A549 (cell line): ENCODE results near the gene KDM4B. TPM values are rescaled to one million over a fixed set of nuclear protein-coding genes. Genes with fewer than 3 reads are reported as not detected.
A peak's percentile ranks its signal among the peaks of the same experiment; 100 is the strongest.

Experiments used
- ATAC-seq, 2 experiments: fragments of 200-7000 bp in 1 of 2; fragments of >200 bp in 1 of 2; cut with Nextera tagmentation in 1 of 2; cut with Tn5 transposase in 1 of 2; 3 replicates each; pipeline versions ENCODE4 v1.8.0 to v1.9.1; 2018 to 2020; ENCODE audit warnings: mild to moderate bottlenecking in 1 of 2, moderate library complexity in 1 of 2
- CTCF ChIA-PET: fragments of 300-600 bp; sonication (Branson Sonifier 250); formaldehyde crosslinking; extraction: SDS; loops from one replicate; lab custom pipeline; 2021; ENCODE audit warnings: antibody characterized with exemption, inconsistent platforms; lab: Yijun Ruan, JAX
- POLR2A ChIA-PET: fragments of 350-600 bp; formaldehyde crosslinking; extraction: SDS; loops from one replicate; lab custom pipeline; 2021; ENCODE audit warnings: antibody characterized with exemption, inconsistent platforms; lab: Yijun Ruan, JAX
- DNase-seq, 2 experiments: peaks; one replicate each; pipeline versions ENCODE4 v3.0.0 to v3.0.0-alpha.2; 2011 to 2016; ENCODE audit warnings: low read depth in 1 of 2, low spot score in 1 of 2
- FAIRE-seq: peaks from 2 replicates; lab custom pipeline; 2011; peaks lifted over from hg19 to GRCh38; lab: Jason Lieb, UNC
- H3K27ac ChIP-seq, 2 experiments: fragments of >200 bp; sonication (Bioruptor Twin); formaldehyde crosslinking; 3 replicates each; pipeline ENCODE4 v1.5.1; 2016 to 2017
- H3K4me1 ChIP-seq: fragments of >200 bp; sonication (Bioruptor Twin); formaldehyde crosslinking; 3 replicates; pipeline ENCODE4 v1.6.1; 2016
- H3K4me2 ChIP-seq: fragments of >200 bp; sonication (Bioruptor Twin); formaldehyde crosslinking; 3 replicates; pipeline ENCODE4 v1.6.1; 2016
- H3K4me3 ChIP-seq: fragments of >200 bp; sonication (Bioruptor Twin); formaldehyde crosslinking; 3 replicates; pipeline ENCODE4 v1.5.1; 2016
- H3K9me3 ChIP-seq: fragments of >200 bp; sonication (Bioruptor Twin); formaldehyde crosslinking; 3 replicates; pipeline ENCODE4 v1.6.1; 2016
- BHLHE40 ChIP-seq: IDR thresholded peaks from 2 replicates; pipeline ENCODE4 v1.6.1; 2012; ENCODE audit warnings: low read depth, low read length, inconsistent platforms
- CEBPB ChIP-seq, 2 experiments: fragments of >200 bp in 1 of 2; sonication (Bioruptor Twin) in 1 of 2; formaldehyde crosslinking in 1 of 2; IDR thresholded peaks; 2 replicates each; pipeline ENCODE4 v1.6.1; 2012 to 2016
- CHD4 ChIP-seq: fragments of 200-600 bp; sonication (generic); IDR thresholded peaks from 2 replicates; pipeline ENCODE4 v1.6.1; 2016; ENCODE audit warnings: antibody characterized with exemption, mild to moderate bottlenecking, borderline replicate concordance
- EHF ChIP-seq: fragments of 250-450 bp; sonication (Bioruptor Pico); IDR thresholded peaks from 2 replicates; pipeline ENCODE4 v1.5.0; 2020; ENCODE audit warnings: mild to moderate bottlenecking
- ESRRA ChIP-seq: fragments of 150-350 bp; IDR thresholded peaks from 2 replicates; pipeline ENCODE4 v1.6.1; 2014; ENCODE audit warnings: mild to moderate bottlenecking, low read length, borderline replicate concordance
- FOSB ChIP-seq: fragments of 250-450 bp; sonication (Bioruptor Pico); IDR thresholded peaks from 2 replicates; pipeline ENCODE4 v1.5.0; 2020; ENCODE audit warnings: mild to moderate bottlenecking, moderate library complexity
- KDM1A ChIP-seq: fragments of 200-600 bp; sonication (generic); IDR thresholded peaks from 2 replicates; pipeline ENCODE4 v1.6.1; 2016; ENCODE audit warnings: low read depth, mild to moderate bottlenecking
- MAFK ChIP-seq: fragments of 450-650 bp; IDR thresholded peaks from 2 replicates; pipeline ENCODE4 v1.6.1; 2014; ENCODE audit not compliant: partially characterized antibody
- NFE2L2 ChIP-seq: fragments of 150-350 bp; conservative IDR thresholded peaks from 2 replicates; pipeline ENCODE4 v1.6.1; 2014; ENCODE audit warnings: low read length
- POLR2A ChIP-seq: IDR thresholded peaks from 2 replicates; pipeline ENCODE4 v1.6.1; 2012; ENCODE audit warnings: mild to moderate bottlenecking, low read length
- RAD21 ChIP-seq, 2 experiments: fragments of >200 bp in 1 of 2; sonication (Bioruptor Twin) in 1 of 2; formaldehyde crosslinking in 1 of 2; IDR thresholded peaks in 1 of 2; conservative IDR thresholded peaks in 1 of 2; 2 replicates in 1 of 2; 3 replicates in 1 of 2; pipeline ENCODE4 v1.6.1; 2012 to 2018; ENCODE audit warnings: inconsistent platforms in 1 of 2
- RFX5 ChIP-seq: fragments of 450-650 bp; IDR thresholded peaks from 2 replicates; pipeline ENCODE4 v1.7.1; 2014; ENCODE audit warnings: antibody characterized with exemption, mild to moderate bottlenecking, moderate library complexity
- ZFP36 ChIP-seq: fragments of 450-650 bp; IDR thresholded peaks from 2 replicates; pipeline ENCODE4 v1.6.1; 2014; ENCODE audit warnings: borderline replicate concordance; ENCODE audit not compliant: partially characterized antibody
- ZNF302 ChIP-seq: fragments of 250-450 bp; sonication (Bioruptor Pico); IDR thresholded peaks from 2 replicates; pipeline ENCODE4 v1.9.0; 2021; ENCODE audit warnings: inconsistent platforms, mild to moderate bottlenecking, moderate library complexity
- WGBS: methylation state at CpG from one replicate; pipeline ENCODE4 v1.1.6; 2017; ENCODE audit errors: missing lambda C conversion rate; 5-methylcytosine and 5-hydroxymethylcytosine counted together
- polyA plus RNA-seq, 4 experiments: library from polyadenylated mRNA; depleted of rRNA in 3 of 4; stranded (reverse); fragments of >200 nt; fragmentation: RNase III in 1 of 4; extraction: RNeasy Plus Mini Kit Qiagen cat#74134 plus additional on column Dnase treatment in 1 of 4; gene quantifications; 2 replicates in 3 of 4; 3 replicates in 1 of 4; pipeline ENCODE4 v1.2.3, GENCODE V29; 2011 to 2017
- TF ChIP-seq, protein P1 (sequence below): IDR thresholded peaks from 2 replicates; pipeline ENCODE4 v1.6.1; 2012
- TF ChIP-seq, protein P2 (sequence below): fragments of >200 bp; sonication (Bioruptor Twin); formaldehyde crosslinking; IDR thresholded peaks from 3 replicates; pipeline ENCODE4 v1.5.1; 2016
- TF ChIP-seq, protein P3 (sequence below): fragments of >200 bp; sonication (Bioruptor Twin); formaldehyde crosslinking; IDR thresholded peaks from 3 replicates; pipeline ENCODE4 v1.6.1; 2016
- TF ChIP-seq, protein P4 (sequence below): fragments of 250-450 bp; sonication (Bioruptor Pico); IDR thresholded peaks from 2 replicates; pipeline ENCODE4 v1.5.0; 2021; ENCODE audit warnings: mild to moderate bottlenecking, moderate library complexity, borderline replicate concordance
- TF ChIP-seq, protein P5 (sequence below): IDR thresholded peaks from 2 replicates; pipeline ENCODE4 v1.6.1; 2012
- TF ChIP-seq, protein P6 (sequence below): IDR thresholded peaks from 2 replicates; pipeline ENCODE4 v1.6.1; 2012; ENCODE audit warnings: low read depth, borderline replicate concordance

The KDM4B gene
- polyA plus RNA-seq, 2 of the 4 experiments (the other 2 are of a cell fraction), result 3.0 to 4.6 TPM

DNA sequence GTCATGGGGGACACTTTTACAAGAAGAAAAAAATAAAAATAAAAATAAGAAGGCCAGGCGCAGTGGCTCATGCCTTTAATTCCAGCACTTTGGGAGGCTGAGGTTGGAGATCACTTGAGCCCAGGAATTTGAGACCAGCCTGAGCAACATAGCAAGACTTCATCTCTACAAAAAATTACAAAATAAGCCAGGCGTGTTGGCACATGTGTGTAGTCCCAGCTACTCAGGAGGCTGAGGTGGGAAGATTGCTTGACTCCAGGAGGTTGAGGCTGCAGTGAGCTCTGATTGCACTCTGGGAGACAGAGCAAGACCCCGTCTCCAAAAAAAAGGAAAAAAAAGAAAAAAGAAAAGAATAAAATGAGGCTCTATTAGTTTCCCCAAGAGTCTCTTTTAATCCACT lies 214.7 kb downstream of the KDM4B start:
- FAIRE-seq (no peak), DNase-seq (no peak), ATAC-seq (no peak)
- no peak overlapping the region for H3K27ac ChIP-seq
- H3K4me1 ChIP-seq, result 0 out of 3 replicates have a peak, but pooled peaks cover 4% of the 10 kb centered on the region
- no peak overlapping the region for H3K4me2 ChIP-seq
- ChIA-PET POLR2A (no interaction called here), CTCF (no interaction called here)
- 87% methylated on average over 3 of the region's 3 CpGs for WGBS
- TF ChIP-seq, protein P1, sequence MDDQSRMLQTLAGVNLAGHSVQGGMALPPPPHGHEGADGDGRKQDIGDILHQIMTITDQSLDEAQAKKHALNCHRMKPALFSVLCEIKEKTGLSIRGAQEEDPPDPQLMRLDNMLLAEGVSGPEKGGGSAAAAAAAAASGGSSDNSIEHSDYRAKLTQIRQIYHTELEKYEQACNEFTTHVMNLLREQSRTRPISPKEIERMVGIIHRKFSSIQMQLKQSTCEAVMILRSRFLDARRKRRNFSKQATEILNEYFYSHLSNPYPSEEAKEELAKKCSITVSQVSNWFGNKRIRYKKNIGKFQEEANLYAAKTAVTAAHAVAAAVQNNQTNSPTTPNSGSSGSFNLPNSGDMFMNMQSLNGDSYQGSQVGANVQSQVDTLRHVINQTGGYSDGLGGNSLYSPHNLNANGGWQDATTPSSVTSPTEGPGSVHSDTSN, result no peak
- no peak overlapping the region for H3K4me3 ChIP-seq
- no peaks in the 10 kb centered on the region for H3K9me3 ChIP-seq

DNA sequence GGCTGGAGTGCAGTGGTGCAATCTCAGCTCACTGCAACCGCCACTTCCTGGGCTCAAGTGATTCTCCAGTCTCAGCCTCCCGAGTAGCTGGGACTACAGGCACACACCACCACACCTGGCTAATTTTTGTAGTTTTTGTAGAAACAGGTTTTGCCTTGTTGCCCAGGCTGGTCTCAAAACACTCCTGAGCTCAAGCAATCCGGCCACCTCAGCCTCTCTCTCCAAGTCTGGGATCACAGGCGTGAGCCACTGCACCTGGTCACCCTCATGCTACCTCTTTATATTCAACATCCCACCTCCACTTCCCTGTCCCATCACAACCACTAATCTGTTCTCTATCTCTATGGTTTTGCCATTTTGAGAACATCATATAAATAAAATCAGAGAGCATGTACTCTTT lies 216.0 kb downstream of the KDM4B start:
- TF ChIP-seq FOSB (no peak), ZFP36 (no peak), POLR2A (no peak), ESRRA (no peak), RFX5 (no peak), RAD21 (conservative IDR thresholded peaks at IDR 0.05 in 1 of 2, IDR thresholded peaks at IDR 0.05 in 1 of 2) (no peak), MAFK (no peak), CEBPB (IDR thresholded peaks at IDR 0.05) (no peak), NFE2L2 (no peak), ZNF302 (CRISPR knock-in tag) (no peak), KDM1A (no peak), CHD4 (no peak), EHF (CRISPR knock-in tag) (no peak), BHLHE40 (no peak)
- TF ChIP-seq, protein P2, sequence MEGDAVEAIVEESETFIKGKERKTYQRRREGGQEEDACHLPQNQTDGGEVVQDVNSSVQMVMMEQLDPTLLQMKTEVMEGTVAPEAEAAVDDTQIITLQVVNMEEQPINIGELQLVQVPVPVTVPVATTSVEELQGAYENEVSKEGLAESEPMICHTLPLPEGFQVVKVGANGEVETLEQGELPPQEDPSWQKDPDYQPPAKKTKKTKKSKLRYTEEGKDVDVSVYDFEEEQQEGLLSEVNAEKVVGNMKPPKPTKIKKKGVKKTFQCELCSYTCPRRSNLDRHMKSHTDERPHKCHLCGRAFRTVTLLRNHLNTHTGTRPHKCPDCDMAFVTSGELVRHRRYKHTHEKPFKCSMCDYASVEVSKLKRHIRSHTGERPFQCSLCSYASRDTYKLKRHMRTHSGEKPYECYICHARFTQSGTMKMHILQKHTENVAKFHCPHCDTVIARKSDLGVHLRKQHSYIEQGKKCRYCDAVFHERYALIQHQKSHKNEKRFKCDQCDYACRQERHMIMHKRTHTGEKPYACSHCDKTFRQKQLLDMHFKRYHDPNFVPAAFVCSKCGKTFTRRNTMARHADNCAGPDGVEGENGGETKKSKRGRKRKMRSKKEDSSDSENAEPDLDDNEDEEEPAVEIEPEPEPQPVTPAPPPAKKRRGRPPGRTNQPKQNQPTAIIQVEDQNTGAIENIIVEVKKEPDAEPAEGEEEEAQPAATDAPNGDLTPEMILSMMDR, result no peak
- TF ChIP-seq, protein P3, sequence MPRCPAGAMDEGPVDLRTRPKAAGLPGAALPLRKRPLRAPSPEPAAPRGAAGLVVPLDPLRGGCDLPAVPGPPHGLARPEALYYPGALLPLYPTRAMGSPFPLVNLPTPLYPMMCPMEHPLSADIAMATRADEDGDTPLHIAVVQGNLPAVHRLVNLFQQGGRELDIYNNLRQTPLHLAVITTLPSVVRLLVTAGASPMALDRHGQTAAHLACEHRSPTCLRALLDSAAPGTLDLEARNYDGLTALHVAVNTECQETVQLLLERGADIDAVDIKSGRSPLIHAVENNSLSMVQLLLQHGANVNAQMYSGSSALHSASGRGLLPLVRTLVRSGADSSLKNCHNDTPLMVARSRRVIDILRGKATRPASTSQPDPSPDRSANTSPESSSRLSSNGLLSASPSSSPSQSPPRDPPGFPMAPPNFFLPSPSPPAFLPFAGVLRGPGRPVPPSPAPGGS, result no peak
- TF ChIP-seq, protein P4, sequence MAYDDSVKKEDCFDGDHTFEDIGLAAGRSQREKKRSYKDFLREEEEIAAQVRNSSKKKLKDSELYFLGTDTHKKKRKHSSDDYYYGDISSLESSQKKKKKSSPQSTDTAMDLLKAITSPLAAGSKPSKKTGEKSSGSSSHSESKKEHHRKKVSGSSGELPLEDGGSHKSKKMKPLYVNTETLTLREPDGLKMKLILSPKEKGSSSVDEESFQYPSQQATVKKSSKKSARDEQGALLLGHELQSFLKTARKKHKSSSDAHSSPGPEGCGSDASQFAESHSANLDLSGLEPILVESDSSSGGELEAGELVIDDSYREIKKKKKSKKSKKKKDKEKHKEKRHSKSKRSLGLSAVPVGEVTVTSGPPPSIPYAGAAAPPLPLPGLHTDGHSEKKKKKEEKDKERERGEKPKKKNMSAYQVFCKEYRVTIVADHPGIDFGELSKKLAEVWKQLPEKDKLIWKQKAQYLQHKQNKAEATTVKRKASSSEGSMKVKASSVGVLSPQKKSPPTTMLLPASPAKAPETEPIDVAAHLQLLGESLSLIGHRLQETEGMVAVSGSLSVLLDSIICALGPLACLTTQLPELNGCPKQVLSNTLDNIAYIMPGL, result no peak
- TF ChIP-seq, protein P5, sequence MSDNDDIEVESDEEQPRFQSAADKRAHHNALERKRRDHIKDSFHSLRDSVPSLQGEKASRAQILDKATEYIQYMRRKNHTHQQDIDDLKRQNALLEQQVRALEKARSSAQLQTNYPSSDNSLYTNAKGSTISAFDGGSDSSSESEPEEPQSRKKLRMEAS, result no peak
- TF ChIP-seq, protein P6, sequence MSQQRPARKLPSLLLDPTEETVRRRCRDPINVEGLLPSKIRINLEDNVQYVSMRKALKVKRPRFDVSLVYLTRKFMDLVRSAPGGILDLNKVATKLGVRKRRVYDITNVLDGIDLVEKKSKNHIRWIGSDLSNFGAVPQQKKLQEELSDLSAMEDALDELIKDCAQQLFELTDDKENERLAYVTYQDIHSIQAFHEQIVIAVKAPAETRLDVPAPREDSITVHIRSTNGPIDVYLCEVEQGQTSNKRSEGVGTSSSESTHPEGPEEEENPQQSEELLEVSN, result no peak
- TF ChIP-seq, protein P1, result no peak
- H3K9me3 ChIP-seq, result no peaks in the 10 kb centered on the region
- WGBS, result 95% methylated on average over 4 of the region's 4 CpGs
- no peak for DNase-seq
- POLR2A ChIA-PET, result no interaction called here
- no peak for ATAC-seq
- H3K27ac ChIP-seq, result 0 out of 6 replicates have a peak overlapping the region, but pooled peaks of 1 of the 2 experiments have one; percentile 16
- 0 out of 3 replicates have a peak, but pooled peaks cover 4% of the 10 kb centered on the region for H3K4me1 ChIP-seq
- FAIRE-seq, result no peak
- no peak overlapping the region for H3K4me3 ChIP-seq
- H3K4me2 ChIP-seq, result no peak overlapping the region
- CTCF ChIA-PET, result no interaction called here
